ENCODE data around the gene GTPBP1.

The GTPBP1 gene

DNA sequence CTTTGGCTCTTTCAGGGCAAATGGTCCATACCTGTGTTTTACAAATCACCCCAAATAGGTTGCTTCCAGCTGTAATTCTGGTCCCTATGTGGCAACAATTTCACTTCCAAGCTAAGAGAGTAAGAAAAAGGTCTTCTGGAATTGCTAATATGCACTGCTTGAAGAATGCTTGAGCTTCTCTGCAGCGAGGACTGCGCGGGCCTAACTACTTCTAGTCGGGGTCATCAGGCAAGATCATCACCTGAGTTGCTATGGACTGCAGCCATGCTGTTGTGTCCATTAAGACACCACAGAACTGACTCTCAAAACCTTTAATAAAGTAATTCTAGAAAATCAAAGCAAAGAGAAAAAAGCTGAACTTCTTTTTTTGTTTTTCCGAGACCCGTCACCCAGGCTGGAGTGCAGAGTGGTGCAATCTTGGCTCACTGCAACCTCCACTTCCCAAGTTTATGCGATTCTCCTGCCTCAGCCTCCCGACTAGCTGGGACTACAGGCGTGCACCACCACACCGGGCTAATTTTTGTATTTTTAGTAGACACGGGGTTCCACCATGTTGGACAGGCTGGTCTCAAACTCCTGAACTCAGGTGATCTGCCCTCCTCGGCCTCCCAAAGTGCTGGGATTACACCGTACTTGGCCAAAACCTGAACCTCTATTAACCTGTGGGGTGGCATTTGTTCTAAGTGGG is 7.2 kb upstream of the GTPBP1 start:
- Mint-ChIP-seq H3K4me1 (peaks cover 66% of the 10 kb centered on the region), H3K27ac (peak overlapping the region; percentile 98), H3K4me3 (peak overlapping the region; percentile 92), H3K9me3 (no peaks in the 10 kb centered on the region), H3K27me3 (no peaks in the 10 kb centered on the region), H3K36me3 (peaks cover 26% of the 10 kb centered on the region)
- ATAC-seq: no peak

DNA sequence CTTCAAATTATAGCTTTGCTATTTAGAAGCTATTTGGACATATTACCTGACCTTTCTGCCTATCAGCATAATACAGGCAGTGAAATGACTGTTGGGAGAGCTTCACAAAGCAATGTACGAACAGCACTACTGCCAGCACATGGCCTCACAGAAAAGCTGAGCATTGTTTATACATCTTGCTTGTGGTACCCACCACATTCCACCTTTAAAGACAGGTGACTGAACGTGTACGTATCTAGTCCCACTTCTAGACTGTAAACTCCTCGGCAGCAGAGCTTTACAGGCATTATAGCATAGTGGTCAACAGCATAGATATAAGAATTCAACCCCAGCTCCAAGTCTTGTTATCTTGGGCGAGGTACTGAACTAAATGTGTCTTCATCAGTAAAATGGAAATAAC is 6.6 kb upstream of the GTPBP1 start:
- Mint-ChIP-seq H3K9me3 (no peaks in the 10 kb centered on the region), H3K4me1 (peaks cover 61% of the 10 kb centered on the region), H3K27me3 (no peaks in the 10 kb centered on the region), H3K27ac (peak overlapping the region; percentile 98), H3K36me3 (peaks cover 24% of the 10 kb centered on the region), H3K4me3 (peak overlapping the region; percentile 92)
- no peak for ATAC-seq

DNA sequence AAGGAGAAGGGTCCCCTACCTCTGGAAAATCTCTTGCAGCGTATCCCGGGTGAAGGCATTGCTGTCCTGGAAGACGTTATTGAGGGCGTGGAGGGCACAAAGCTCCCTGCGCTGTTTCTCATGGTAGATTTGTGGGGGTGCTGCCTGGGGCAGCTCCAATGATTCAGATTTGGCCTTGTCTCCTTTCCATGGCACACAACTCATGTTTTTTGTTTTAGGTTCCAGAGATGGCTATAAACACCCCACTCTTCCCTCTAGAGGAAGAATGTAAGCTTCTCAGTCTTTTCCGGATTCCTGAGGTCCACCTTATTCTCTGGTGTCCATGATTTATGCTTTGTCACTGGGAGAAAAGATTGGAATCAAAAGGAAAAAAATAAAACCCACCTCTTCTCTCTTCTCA is 6.0 kb upstream of the GTPBP1 start:
- ATAC-seq: no peak

DNA sequence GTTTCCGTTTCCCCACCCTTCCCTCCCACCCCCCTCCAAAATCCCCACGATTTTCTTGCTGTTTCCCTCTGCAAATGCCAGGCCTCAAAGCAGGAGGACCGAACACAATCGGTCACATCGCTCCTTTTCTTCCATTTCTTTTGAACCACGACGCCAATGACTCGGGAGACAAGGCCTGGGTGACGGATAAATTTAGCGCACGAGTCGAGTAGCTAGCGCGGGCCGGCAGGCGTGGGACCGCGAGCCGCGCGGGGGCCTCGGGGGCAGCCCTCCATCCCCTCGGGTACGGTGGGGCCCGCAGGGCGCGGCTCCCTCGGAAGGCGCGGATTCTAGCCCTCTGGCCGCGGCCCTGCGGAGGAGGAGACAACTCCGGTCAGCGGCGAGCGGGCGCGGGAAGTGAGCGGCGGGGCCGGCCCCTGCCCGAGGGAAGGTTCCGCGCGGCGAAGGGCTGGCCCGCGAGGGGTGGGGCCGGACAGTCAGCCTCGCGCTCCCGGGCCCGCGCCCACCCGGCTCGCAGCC is 5.4 kb upstream of the GTPBP1 start:
- H3K4me3 Mint-ChIP-seq: peak overlapping the region; percentile 92
- peak overlapping the region; percentile 98 for H3K27ac Mint-ChIP-seq
- H3K9me3 Mint-ChIP-seq: no peaks in the 10 kb centered on the region
- H3K4me1 Mint-ChIP-seq: peaks cover 55% of the 10 kb centered on the region
- ATAC-seq: no peak
- H3K27me3 Mint-ChIP-seq: no peaks in the 10 kb centered on the region
- peaks cover 14% of the 10 kb centered on the region for H3K36me3 Mint-ChIP-seq

More for the DNA sequence above, 6.0 kb upstream of the GTPBP1 start:
- Mint-ChIP-seq H3K9me3 (no peaks in the 10 kb centered on the region), H3K27me3 (no peaks in the 10 kb centered on the region), H3K4me3 (peak overlapping the region; percentile 92), H3K27ac (peak overlapping the region; percentile 98), H3K36me3 (peaks cover 19% of the 10 kb centered on the region), H3K4me1 (peaks cover 55% of the 10 kb centered on the region)

DNA sequence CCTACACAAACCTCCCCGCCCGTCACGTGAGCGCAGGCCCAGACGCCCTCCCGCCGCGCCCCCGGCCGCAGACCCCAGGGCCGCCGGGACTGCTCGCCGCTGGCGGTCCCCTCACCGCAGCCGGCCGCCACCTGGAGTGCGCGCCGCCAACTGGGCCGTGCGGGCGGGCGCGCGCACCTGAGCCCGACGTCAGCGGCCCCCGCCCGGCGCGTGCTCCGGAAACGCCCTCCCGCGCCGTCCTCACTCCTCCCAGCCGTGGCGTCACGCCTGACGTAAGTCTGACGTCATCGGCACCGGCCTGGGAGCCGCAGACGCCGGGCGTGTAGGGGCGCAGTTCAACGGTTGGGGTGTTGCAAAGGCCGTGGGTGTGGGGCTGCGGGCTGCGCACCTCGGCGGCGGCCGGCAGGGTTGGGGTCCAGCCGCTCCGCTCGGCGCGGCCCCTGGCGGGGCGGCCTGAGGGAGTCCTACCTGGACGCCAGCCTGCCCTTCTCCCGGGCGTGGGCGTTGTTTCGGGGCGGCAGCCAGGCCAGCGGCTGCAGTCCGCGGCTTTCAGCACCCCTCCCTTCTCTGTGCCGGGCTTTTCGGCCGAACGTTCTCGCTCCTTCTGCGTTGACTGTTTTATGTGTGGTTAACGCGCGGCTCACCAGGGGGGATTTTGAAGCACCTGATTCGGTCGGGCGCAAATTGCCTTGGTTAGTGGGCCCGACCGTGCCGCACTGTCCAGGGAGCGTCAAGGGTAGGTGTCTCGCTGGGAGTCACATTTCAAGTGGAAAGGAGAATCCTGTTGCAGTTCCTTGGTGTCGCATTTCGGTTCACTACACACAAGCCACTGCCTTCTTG is 4.7 kb upstream of the GTPBP1 start, which contains the start of gene JOSD1:
Gene JOSD1 (minus strand): TSS at position 155 of the 840 bp plus-strand sequence. CDS start 956 bp downstream, outside the sequence.
- H3K36me3 Mint-ChIP-seq: peaks cover 14% of the 10 kb centered on the region
- H3K4me3 Mint-ChIP-seq: peak within 1 kb of the TSS; percentile 92
- H3K27ac Mint-ChIP-seq: peak within 1 kb of the TSS; percentile 98
- H3K9me3 Mint-ChIP-seq: no peaks in the 10 kb centered on the region
- H3K4me1 Mint-ChIP-seq: peaks cover 53% of the 10 kb centered on the region
- no peaks in the 10 kb centered on the region for H3K27me3 Mint-ChIP-seq
- peak; percentile 77 for ATAC-seq

DNA sequence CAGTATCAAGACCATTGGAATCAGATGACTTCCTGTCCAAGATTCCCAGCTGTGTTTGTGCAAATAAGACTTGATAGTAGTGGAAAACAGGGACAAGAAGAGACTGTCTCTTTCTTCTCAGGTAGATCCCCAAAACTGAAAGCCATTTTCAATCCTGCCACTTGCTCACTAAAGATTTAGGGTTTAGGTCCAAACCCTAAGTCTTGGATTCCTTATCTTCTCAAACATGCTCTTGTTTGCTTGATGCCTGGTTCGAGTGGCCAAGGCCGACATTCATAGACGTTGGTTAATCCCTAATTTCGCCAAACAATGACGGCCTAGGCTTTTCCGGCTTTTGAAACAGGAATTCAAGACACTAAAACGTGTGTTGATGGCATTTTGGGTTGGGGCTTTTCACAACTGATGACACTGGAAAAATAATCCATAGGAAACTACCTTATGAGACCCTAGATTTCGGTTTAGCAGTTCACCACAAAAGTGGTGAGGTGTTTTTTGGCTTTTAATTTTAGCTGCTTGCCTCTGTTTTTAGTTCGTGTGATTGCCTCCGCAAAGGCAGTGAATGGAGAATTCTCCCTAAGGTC is 1.0 kb upstream of the GTPBP1 start:
- Mint-ChIP-seq H3K27me3 (no peaks in the 10 kb centered on the region), H3K36me3 (no peaks in the 10 kb centered on the region), H3K9me3 (no peaks in the 10 kb centered on the region), H3K4me1 (peaks cover 52% of the 10 kb centered on the region), H3K27ac (peak overlapping the region; percentile 80), H3K4me3 (peak overlapping the region; percentile 91)
- ATAC-seq: no peak

DNA sequence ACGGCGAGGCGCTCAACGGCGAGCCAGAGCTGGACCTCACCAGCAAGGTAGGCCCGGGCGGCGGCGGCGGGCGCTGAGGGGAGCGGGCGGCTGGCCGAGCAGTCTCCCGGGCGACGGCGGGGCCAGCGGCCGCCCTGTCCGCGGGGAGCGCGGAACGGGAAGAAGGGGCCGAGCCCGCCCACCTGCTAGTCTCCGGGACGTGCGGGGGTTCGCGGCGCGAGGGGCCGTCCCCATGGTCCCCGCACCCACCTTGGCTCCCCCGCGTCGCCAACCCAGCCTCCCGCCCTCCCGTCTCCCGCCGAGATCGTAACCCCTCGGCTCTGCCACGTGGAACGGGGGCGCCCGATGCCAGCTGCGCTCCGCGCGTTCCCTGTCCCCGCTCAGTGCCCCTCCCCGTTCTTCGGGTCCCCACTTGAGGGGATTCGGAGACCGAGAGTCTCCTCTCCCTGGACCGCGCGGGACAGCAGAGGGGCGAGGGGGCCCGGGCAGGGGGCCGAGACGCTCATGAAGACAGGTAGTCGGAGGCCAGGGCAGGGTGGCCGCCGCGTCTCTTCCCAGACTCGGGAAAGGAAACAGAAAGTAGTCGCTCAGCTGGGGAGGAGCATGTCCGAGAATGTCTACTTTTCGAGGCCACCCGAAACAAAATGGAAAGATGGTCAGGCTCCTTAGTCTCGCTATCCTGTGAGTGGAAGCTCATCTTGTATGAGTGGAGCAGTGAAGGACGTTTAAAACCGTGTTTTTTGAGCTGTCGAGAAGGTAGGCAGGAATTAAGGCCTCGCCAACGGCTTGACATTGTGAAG is 557 bp downstream of the GTPBP1 start:
- Mint-ChIP-seq H3K9me3 (no peaks in the 10 kb centered on the region), H3K4me1 (peaks cover 53% of the 10 kb centered on the region), H3K27ac (peak overlapping the region; percentile 80), H3K36me3 (peaks cover 8% of the 10 kb centered on the region), H3K4me3 (peak overlapping the region; percentile 91), H3K27me3 (no peaks in the 10 kb centered on the region)
- peak; percentile 1 for ATAC-seq

DNA sequence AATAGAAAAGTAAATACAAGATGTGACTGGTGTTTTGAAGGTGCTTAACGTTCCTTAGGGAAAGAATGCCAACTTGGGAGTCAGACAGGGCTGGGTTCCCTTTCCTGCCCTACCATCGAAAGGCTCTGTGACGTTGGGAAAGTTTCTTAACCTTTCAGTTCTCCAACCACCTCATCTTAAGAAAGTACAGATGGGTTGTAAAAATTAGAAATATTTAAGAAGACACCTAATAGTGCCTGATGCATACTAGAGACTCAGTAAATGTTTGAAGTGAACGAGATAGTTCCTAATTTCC is 1.1 kb downstream of the GTPBP1 start:
- Mint-ChIP-seq H3K9me3 (no peaks in the 10 kb centered on the region), H3K36me3 (peaks cover 10% of the 10 kb centered on the region), H3K4me1 (peaks cover 51% of the 10 kb centered on the region), H3K27ac (peak overlapping the region; percentile 80), H3K27me3 (no peaks in the 10 kb centered on the region), H3K4me3 (peak overlapping the region; percentile 91)
- ATAC-seq: no peak

DNA sequence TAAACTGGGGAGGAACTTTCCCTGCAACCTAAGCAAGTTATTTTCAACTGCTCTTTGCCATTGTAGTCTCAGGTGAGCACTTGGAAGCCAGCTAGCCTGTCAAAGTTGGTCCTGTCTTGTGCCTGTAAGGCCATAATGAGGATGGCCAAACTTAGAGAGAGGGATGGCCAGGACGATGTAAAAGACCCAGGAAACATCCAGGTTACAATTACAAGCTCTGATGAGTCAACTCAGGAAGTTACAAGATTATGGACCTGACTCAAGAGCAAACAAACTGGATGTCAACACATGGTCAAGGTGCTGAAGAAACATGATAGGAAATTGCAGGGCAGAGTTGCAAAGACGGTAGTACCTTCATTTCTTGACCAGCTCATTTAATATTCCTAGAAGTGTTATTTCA is 1.6 kb downstream of the GTPBP1 start:
- H3K4me1 Mint-ChIP-seq: peaks cover 56% of the 10 kb centered on the region
- H3K36me3 Mint-ChIP-seq: peaks cover 15% of the 10 kb centered on the region

DNA sequence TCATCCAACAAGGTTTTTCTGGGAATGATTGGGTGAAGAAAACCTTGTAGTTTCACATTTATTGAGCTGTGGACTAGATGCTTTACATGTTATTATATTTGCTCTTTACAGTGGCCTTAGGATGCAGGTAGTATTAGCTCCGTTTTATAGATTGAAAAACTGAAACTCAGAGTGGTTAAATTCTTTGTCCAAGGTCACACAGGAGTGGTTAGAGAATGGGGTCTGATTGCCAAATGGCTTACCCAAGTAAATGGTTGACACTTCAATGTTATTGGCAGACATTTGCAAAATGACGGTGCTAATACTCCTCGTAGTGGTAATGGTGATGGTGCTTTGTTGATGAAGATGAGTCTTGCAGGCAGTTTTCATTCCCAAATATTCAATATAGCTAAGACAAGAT is 2.2 kb downstream of the GTPBP1 start:
- Mint-ChIP-seq H3K9me3 (no peaks in the 10 kb centered on the region), H3K27me3 (no peaks in the 10 kb centered on the region), H3K4me3 (peak overlapping the region; percentile 91), H3K27ac (peak overlapping the region; percentile 80), H3K36me3 (peaks cover 18% of the 10 kb centered on the region), H3K4me1 (peaks cover 62% of the 10 kb centered on the region)
- ATAC-seq: no peak

More for the DNA sequence above, 1.6 kb downstream of the GTPBP1 start:
- peak overlapping the region; percentile 80 for H3K27ac Mint-ChIP-seq
- H3K9me3 Mint-ChIP-seq: no peaks in the 10 kb centered on the region
- H3K4me3 Mint-ChIP-seq: peak overlapping the region; percentile 91
- ATAC-seq: no peak
- no peaks in the 10 kb centered on the region for H3K27me3 Mint-ChIP-seq

DNA sequence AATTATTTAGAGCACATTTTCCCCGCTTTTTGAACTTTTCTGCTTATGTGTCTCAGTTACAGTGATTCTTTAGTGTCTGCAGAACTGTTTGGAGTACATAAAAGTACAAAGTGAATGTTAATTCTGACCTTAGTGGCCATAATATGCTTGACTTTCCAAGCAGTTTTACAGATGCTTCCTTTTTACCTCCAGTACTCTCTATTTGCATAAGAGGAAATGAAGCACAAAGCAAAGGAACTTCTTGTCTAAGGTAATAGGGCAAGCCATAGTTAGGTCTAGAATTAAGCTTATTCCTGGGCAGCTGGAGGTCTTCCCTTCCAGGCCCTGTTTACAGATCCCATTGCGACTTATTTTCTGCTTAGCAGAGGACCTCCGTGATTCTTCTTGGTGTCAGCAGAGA is 3.6 kb downstream of the GTPBP1 start:
- Mint-ChIP-seq H3K36me3 (peaks cover 23% of the 10 kb centered on the region), H3K9me3 (no peaks in the 10 kb centered on the region), H3K27me3 (no peaks in the 10 kb centered on the region), H3K4me3 (peak overlapping the region; percentile 67), H3K4me1 (peaks cover 75% of the 10 kb centered on the region), H3K27ac (peak overlapping the region; percentile 80)
- no peak for ATAC-seq

DNA sequence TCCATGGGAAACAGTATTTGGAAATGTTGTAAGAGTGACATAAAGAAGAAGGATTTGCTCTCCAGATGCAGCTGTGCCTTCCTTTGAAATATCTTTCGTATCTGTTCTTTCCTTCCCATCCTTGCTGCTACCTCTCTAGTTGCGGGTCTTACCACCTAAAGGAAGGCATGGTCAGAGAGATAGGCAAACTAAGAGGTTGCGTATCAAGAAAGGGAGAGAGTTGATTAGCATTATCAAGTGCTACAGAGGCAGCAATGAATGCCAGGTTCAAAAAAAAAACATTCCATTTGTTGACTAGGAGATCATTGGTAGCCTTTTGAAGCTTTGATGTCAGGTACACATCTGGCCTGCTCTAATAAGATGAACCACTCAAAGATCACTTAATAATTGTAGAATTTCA is 4.6 kb downstream of the GTPBP1 start:
- H3K4me1 Mint-ChIP-seq: peaks cover 80% of the 10 kb centered on the region
- H3K9me3 Mint-ChIP-seq: no peaks in the 10 kb centered on the region
- no peak overlapping the region for H3K4me3 Mint-ChIP-seq
- H3K36me3 Mint-ChIP-seq: peaks cover 33% of the 10 kb centered on the region
- no peaks in the 10 kb centered on the region for H3K27me3 Mint-ChIP-seq
- ATAC-seq: no peak
- no peak overlapping the region for H3K27ac Mint-ChIP-seq

DNA sequence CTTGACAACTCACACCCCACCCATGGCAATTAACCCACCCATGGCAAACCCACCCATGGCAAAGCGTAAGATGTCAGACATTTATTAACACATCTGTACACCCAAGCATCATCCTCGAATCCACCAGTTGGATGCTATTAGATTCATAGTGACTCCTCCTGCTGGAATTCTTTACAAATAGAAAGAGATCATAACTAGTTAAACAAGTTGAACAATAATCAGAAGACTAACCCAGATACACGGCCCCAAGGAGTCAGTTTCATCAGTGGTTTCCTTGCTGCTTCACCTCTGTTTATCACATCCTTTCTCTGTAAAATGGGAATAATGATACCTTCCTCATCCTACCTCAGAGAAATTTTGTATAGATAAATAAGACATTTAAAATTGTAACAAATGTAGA is 5.1 kb downstream of the GTPBP1 start:
- H3K9me3 Mint-ChIP-seq: no peaks in the 10 kb centered on the region
- no peaks in the 10 kb centered on the region for H3K27me3 Mint-ChIP-seq
- peaks cover 84% of the 10 kb centered on the region for H3K4me1 Mint-ChIP-seq
- H3K4me3 Mint-ChIP-seq: no peak overlapping the region
- no peak for ATAC-seq
- peaks cover 38% of the 10 kb centered on the region for H3K36me3 Mint-ChIP-seq
- H3K27ac Mint-ChIP-seq: peak overlapping the region; percentile 38

DNA sequence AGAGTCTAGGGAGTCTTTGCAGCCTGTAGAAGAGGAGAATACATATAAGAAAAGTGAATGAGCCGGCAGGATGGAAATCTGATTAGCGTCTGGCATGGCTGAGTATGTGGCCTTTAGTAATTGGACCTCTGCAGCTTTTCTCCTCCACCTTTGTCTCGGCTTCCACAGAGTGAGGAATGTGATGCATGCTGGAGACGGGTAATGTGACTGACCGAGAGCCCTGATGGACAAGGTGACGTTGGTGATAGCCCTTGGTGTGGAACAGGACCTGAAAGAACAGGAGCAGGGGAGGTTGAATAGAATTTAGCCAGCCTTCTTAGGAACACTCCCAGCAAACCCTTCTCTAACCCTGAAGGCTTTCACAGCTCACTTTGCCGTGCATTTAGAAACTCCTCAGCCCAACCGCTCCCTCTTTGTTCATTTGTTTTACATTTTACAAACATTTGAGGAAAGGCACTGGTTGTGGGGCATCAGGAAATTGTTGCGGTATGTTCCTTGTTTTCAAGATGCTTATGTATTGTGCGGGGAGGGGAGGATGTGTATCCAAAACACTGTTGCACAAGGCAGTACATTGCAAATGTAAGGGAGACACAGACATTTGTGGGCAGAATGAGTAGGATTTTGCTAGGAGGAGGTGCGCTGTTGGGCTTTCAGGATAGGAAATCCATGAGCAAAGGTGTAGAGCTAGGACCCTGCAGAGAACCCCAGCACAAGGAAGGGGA is 6.9 kb downstream of the GTPBP1 start:
- H3K27ac Mint-ChIP-seq: peak overlapping the region; percentile 46
- H3K4me1 Mint-ChIP-seq: peaks cover 72% of the 10 kb centered on the region

More for the DNA sequence above, 6.9 kb downstream of the GTPBP1 start:
- H3K9me3 Mint-ChIP-seq: no peaks in the 10 kb centered on the region
- no peak for ATAC-seq
- peaks cover 55% of the 10 kb centered on the region for H3K36me3 Mint-ChIP-seq
- no peak overlapping the region for H3K4me3 Mint-ChIP-seq
- no peaks in the 10 kb centered on the region for H3K27me3 Mint-ChIP-seq

Measured in stimulated activated memory B cell treated with anti-CD40 and anti-IgM and Interleukin-4, amounts not matched to agents 10 μg/mL and 1 μg/mL and 100 μg/mL, for 72 hours (primary cell).